ENCODE data around the gene PDLIM5.

- TF ChIP-seq POLR2AphosphoS5 (IDR thresholded peaks at IDR 0.05; ENCODE audit: low read depth, low read length) (no peak), POLR2A (IDR thresholded peaks at IDR 0.05; ENCODE audit: low read depth, low read length) (no peak)
Measured at GRCh38 chr4:94669672-94670664, 218.2 kb downstream of the PDLIM5 start.

All from GM12892 (cell line).